Gastrocnemius medialis (tissue), 4 donors: ENCODE results near the gene FKBP1A. TPM values are rescaled to one million over a fixed set of nuclear protein-coding genes. Genes with fewer than 3 reads are reported as not detected.
A peak's percentile ranks its signal among the peaks of the same experiment; 100 is the strongest.

Source experiments
- ATAC-seq, 2 donors: fragments of 150-250 bp; one replicate each; pipeline ENCODE4 v1.9.1; 2016
- DNase-seq, 2 donors: peaks; one replicate each; pipeline ENCODE4 v3.0.0-alpha.2; 2019
- H3K27ac ChIP-seq, 4 donors: fragments of 200-600 bp; sonication (generic); 1 replicate in 1 of 4; 2 replicates in 3 of 4; pipeline ENCODE4 v1.5.1; 2016 to 2018; ENCODE audit warnings: mild to moderate bottlenecking in 2 of 4, moderate library complexity in 1 of 4
- H3K27me3 ChIP-seq, 3 donors: fragments of 200-600 bp; sonication (generic) in 2 of 3; 1 replicate in 1 of 3; 2 replicates in 2 of 3; pipeline versions ENCODE4 v1.5.1 to v1.6.0; 2016 to 2019; ENCODE audit warnings: mild to moderate bottlenecking in 1 of 3, moderate library complexity in 1 of 3
- H3K36me3 ChIP-seq, 2 donors: fragments of 200-600 bp; sonication (generic) in 1 of 2; one replicate each; pipeline ENCODE4 v1.5.1; 2017 to 2018
- H3K4me1 ChIP-seq, 2 donors: fragments of 200-600 bp; sonication (generic) in 1 of 2; one replicate each; pipeline ENCODE4 v1.5.1; 2016 to 2017; ENCODE audit warnings: mild to moderate bottlenecking in 2 of 2
- H3K4me3 ChIP-seq, 4 donors: fragments of 200-600 bp; sonication (generic) in 3 of 4; 1 replicate in 1 of 4; 2 replicates in 3 of 4; pipeline ENCODE4 v1.5.1; 2016 to 2019; ENCODE audit warnings: mild to moderate bottlenecking in 2 of 4
- H3K9me3 ChIP-seq, 3 donors: fragments of 200-600 bp; sonication (generic) in 2 of 3; 1 replicate in 1 of 3; 2 replicates in 2 of 3; pipeline ENCODE4 v1.5.1; 2016 to 2019
- POLR2A ChIP-seq, 2 donors: fragments of 450-650 bp; IDR thresholded peaks; one replicate each; pipeline ENCODE4 v1.6.1; 2017; ENCODE audit warnings: antibody characterized with exemption in 2 of 2, mild to moderate bottlenecking in 2 of 2, moderate library complexity in 2 of 2
- in situ Hi-C, 4 donors: fragments of 200-750 bp; cut with MboI; loops; one replicate each; pipeline versions ENCODE4 v1.15.0 to v1.8.0; 2017; ENCODE audit warnings: low sequenced_read_pairs in 4 of 4
- intact Hi-C: fragments of 100-400 bp; cut with DNase I; formaldehyde crosslinking; loops from one replicate; pipeline ENCODE4 v1.15.1; 2023; ENCODE audit warnings: low total_unique reads
- total RNA-seq, 4 donors: library from RNA; depleted of rRNA; stranded (reverse); fragments of >200 nt; gene quantifications; one replicate each; pipeline versions ENCODE4 v1.1.0 to v1.2.3, GENCODE V29; 2016
- TF ChIP-seq, protein P1 (sequence below), 5 experiments: fragments of 450-650 bp in 3 of 5; fragments of 200-600 bp in 2 of 5; sonication (generic) in 2 of 5; IDR thresholded peaks in 4 of 5; conservative IDR thresholded peaks in 1 of 5; 1 replicate in 4 of 5; 2 replicates in 1 of 5; pipeline ENCODE4 v1.5.1; 2016 to 2019; ENCODE audit warnings: antibody characterized with exemption in 5 of 5, mild to moderate bottlenecking in 3 of 5, moderate library complexity in 3 of 5

The FKBP1A gene
- total RNA-seq, 4 donors from 2014 or later: 27.7 to 89.4 (median 52.5) TPM

DNA sequence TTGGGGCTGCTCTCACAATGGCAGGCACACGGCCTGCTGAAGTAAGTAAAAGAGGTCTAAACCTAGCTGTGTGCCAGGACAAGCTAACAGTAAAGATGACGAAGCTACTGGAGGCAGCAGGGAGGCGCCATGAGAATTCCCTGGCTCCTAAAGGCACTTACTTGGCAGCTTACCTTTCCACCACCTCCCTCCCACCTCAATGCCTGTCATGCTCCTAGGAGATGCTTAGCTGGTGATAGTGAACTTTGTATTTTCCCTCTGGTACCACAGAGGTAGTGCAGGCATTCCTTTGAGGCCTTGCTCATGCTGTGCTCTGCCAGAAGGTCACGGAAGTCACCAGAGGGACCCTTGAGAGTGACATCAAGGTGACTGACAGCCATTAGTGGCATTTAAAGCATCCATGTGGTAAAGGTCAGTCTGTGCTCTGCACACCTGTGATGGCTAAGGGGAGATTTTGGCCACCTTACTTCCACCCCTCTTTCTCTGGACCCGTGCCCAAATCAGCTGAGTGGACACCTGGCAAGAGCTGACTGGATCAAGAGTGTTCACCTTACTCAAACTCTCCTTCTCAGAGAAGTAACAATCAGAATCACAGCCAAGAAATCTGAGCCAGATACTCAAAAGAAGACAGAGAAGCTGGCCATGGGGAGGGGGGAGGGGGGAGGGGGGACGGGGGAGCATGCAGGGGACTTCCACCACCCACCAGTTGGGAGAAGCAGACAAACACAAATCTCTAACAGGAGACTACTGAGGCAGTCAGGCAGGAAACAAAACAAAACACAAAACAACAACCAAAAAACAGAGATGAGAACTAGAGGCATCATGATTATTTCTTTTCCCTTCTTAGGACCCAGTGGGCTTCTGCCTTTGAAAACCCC, 2.9 kb downstream of the FKBP1A start:
- DNase-seq: no peak
- no peak for ATAC-seq
- Histone ChIP-seq H3K4me3 (peak overlapping the region in 2 of 4 donors; percentile 18 to 76), H3K36me3 (no peaks in the 10 kb centered on the region), H3K9me3 (no peaks in the 10 kb centered on the region), H3K27me3 (peaks cover 0 to 2% (median 0%) of the 10 kb centered on the region in 3 donors), H3K27ac (peak overlapping the region; percentile 83 to 90 (median 87)), H3K4me1 (peaks cover 65 to 76% of the 10 kb centered on the region in 2 donors)
- no peak for TF ChIP-seq POLR2A (IDR thresholded peaks at IDR 0.05)
- TF ChIP-seq, protein P1, sequence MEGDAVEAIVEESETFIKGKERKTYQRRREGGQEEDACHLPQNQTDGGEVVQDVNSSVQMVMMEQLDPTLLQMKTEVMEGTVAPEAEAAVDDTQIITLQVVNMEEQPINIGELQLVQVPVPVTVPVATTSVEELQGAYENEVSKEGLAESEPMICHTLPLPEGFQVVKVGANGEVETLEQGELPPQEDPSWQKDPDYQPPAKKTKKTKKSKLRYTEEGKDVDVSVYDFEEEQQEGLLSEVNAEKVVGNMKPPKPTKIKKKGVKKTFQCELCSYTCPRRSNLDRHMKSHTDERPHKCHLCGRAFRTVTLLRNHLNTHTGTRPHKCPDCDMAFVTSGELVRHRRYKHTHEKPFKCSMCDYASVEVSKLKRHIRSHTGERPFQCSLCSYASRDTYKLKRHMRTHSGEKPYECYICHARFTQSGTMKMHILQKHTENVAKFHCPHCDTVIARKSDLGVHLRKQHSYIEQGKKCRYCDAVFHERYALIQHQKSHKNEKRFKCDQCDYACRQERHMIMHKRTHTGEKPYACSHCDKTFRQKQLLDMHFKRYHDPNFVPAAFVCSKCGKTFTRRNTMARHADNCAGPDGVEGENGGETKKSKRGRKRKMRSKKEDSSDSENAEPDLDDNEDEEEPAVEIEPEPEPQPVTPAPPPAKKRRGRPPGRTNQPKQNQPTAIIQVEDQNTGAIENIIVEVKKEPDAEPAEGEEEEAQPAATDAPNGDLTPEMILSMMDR (IDR thresholded peaks at IDR 0.05 in 4 of 5, conservative IDR thresholded peaks at IDR 0.05 in 1 of 5): no peak
- in situ Hi-C loops (loop anchor here in 2 of 4 donors (5.0 to 10.0 kb wide), 2 partner anchors 55 to 58 kb away; no protein-coding TSS in a partner anchor), intact Hi-C loops (loop anchor here (1.0 to 5.0 kb wide), 2 partner anchors 75 to 273 kb away; partner anchors contain the start of gene PSMF1)

DNA sequence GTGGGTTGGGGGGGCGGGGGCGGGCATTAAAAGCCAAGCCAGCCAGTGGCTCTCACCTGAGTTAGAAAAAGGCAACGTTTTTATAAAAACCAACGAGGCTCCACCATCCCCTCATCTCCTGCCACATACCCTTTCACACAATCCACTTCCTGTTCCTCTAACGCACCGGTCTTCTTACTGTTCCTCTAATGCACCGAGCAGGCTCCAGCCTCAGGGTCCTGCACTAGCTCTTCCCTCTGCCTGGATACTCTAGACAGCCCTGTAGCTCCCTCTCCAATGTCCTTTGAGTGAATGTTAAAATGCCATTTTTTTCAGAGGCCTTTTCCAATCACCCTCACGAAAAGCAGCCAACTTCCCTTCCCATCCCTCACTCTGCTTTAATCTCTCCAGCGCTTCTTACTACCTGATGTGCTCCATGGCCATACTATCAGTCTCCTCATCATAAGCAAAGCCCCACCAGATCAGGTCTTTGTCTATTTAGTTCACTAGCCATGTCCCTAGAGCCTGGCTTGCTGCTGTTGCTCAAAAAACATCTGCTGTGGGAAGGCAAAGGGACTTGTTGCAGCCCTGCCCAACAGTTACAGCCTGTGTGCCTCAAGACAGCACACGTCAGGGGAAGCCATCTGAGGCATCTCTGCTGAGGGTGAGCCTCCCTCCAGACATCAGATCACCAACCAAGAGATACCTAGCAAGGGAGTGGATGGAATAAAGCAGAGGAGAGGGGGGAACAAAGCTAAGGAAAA, 3.9 kb downstream of the FKBP1A start:
- ATAC-seq (no peak), DNase-seq (no peak)
- Histone ChIP-seq H3K4me1 (peaks cover 69 to 84% of the 10 kb centered on the region in 2 donors), H3K4me3 (peak overlapping the region in 3 of 4 donors; percentile 1 to 13 (median 4)), H3K27me3 (no peaks in the 10 kb centered on the region), H3K9me3 (no peaks in the 10 kb centered on the region), H3K36me3 (no peaks in the 10 kb centered on the region), H3K27ac (peak overlapping the region; percentile 83 to 90 (median 87))
- intact Hi-C loops (no loop called here), in situ Hi-C loops (loop anchor here in 2 of 4 donors (5.0 to 10.0 kb wide), 2 partner anchors 54 to 57 kb away; no protein-coding TSS in a partner anchor)
- TF ChIP-seq, protein P1 (IDR thresholded peaks at IDR 0.05 in 4 of 5, conservative IDR thresholded peaks at IDR 0.05 in 1 of 5): no peak
- TF ChIP-seq POLR2A (IDR thresholded peaks at IDR 0.05): no peak

DNA sequence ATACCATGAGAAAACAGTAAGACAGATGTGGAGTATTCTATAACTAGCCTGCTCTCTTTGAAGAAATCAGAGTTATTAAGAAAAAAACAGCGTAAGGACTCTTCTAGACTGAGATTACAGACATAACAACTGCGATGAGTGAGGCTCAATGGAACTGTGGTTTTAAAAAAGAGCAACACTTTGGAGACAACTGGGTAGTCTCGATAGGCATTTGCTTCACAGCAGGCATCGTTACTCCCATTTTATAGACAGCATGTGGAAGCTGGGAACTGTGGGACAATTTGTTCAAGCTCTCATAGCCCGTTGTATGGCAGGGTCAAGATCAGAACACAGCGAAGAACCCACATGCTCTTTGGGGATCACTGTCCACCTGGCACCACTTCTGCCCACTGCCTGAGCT, 4.6 kb downstream of the FKBP1A start:
- intact Hi-C loops: no loop called here

DNA sequence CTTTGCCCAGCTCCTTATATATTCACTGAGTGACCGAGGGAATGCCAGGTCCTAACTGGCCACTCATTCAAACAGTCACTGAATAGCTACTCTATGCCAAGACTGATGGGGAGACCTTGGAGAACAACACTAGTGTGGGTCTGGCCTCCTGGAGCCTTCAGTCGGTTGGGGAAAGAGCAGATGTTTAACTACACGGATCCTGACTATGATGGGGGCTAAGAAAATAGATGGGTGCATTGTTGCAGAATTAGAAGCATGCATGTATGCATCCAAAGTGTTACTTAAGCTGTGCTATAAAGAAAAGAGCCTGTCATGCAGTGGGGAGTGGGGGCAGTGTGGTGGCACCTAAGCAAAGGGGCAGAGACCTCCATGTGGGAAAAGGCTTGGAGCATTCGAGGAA, 6.5 kb downstream of the FKBP1A start:
- no peaks in the 10 kb centered on the region for H3K27me3 ChIP-seq
- intact Hi-C loops: no loop called here
- H3K27ac ChIP-seq: no peak overlapping the region
- no peak overlapping the region for H3K4me3 ChIP-seq
- H3K36me3 ChIP-seq: no peaks in the 10 kb centered on the region
- H3K9me3 ChIP-seq: no peaks in the 10 kb centered on the region
- H3K4me1 ChIP-seq: peaks cover 74 to 91% of the 10 kb centered on the region in 2 donors
- DNase-seq (no peak), ATAC-seq (no peak)
- TF ChIP-seq, protein P1 (IDR thresholded peaks at IDR 0.05 in 4 of 5, conservative IDR thresholded peaks at IDR 0.05 in 1 of 5): no peak
- no peak for TF ChIP-seq POLR2A (IDR thresholded peaks at IDR 0.05)
- in situ Hi-C loops: loop anchor here in 2 of 4 donors (5.0 to 10.0 kb wide), 2 partner anchors 52 to 54 kb away; no protein-coding TSS in a partner anchor

More for the DNA sequence above, 4.6 kb downstream of the FKBP1A start:
- DNase-seq: no peak
- Histone ChIP-seq H3K4me3 (no peak overlapping the region), H3K27me3 (no peaks in the 10 kb centered on the region), H3K4me1 (peaks cover 68 to 84% of the 10 kb centered on the region in 2 donors), H3K9me3 (no peaks in the 10 kb centered on the region), H3K27ac (peak overlapping the region; percentile 83 to 90 (median 87)), H3K36me3 (no peaks in the 10 kb centered on the region)
- in situ Hi-C loops: loop anchor here in 2 of 4 donors (5.0 to 10.0 kb wide), 2 partner anchors 53 to 56 kb away; no protein-coding TSS in a partner anchor
- no peak for ATAC-seq
- TF ChIP-seq POLR2A (IDR thresholded peaks at IDR 0.05): no peak
- TF ChIP-seq, protein P1 (IDR thresholded peaks at IDR 0.05 in 4 of 5, conservative IDR thresholded peaks at IDR 0.05 in 1 of 5): no peak
